Measurements from ENCODE around the gene HDAC8.

DNA sequence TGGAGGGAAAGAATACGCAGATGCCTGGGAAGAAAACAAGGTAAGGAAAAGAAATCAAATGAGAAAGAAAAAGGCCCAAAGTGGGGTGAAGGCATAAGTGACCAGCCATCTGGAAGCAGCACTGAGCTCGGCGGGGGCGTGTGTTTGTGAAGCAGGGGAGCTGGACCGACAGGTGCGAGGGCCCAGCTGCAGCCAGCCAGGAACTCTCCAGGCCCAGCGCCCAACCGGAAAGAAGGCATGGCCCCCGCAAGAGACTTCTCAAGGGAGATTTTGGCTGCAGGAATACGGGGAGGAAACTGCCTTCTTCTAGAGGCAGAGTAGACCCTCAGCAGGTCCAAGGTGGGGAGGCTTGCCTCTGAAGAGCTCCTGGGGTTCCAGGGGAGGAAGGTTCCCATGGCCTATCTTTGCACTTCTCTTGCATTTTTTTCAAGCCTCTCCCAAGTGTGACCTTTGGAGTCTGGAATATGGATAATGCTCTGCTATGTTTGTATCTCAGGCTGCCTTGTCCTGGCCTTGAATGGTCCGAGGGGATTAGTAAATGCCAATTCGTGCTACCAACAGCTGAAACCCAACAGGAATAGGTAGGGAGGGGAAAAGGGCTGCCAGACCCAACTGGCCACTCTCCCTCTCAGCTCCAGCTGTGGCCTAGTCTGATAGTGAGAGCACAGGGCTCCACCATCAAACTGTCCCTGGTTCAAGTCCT, 256.1 kb downstream of the HDAC8 start:
- no peak for TF ChIP-seq CTCF (conservative IDR thresholded peaks at IDR 0.05; ENCODE audit: low read length)
- TF ChIP-seq EZH2phosphoT487 (IDR thresholded peaks at IDR 0.05; ENCODE audit: borderline replicate concordance), result no peak

Data from Loucy (cell line).